ENCODE data around the gene GRID2IP.

Gene GRID2IP

DNA sequence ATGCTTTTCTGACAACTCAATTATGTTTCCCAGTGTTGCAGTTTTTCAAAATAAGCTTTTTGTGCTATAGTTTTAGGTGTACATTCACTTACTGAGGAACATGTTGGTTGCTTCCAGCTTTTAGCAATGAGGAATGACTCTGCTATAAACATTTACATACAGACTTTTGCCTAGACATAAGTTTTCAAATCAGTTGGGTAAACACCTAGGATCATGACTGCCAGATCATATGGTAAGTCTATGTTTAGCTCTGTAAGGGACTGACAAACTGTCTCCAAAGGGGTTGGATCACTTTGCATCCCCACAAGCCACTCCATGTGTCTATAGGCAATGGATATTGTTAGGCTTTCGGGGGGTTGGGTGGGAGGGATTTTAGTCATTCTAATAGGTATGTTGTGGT lies 10.8 kb upstream of the GRID2IP start:
- no peak for DNase-seq (ENCODE audit: low spot score)

DNA sequence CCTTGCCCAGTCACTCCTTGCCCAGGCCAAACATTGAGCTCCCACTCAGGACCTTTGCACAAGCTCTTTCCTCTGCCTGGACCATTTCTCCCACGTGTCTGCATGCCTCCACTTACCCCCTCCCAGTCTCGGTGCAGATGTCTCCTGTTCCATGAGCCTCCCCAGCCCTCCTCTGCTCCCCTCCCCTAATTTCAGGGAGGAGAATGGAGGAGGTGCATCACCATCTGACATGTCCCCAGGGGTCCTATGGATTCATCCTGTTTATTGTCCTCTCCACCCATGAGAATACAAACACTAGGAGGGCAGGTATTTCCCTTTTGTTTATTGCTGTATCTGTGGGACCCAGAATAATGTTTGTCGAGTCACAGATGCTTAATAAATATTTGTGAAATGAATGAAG lies 8.6 kb upstream of the GRID2IP start:
- no peak for DNase-seq (ENCODE audit: low spot score)

DNA sequence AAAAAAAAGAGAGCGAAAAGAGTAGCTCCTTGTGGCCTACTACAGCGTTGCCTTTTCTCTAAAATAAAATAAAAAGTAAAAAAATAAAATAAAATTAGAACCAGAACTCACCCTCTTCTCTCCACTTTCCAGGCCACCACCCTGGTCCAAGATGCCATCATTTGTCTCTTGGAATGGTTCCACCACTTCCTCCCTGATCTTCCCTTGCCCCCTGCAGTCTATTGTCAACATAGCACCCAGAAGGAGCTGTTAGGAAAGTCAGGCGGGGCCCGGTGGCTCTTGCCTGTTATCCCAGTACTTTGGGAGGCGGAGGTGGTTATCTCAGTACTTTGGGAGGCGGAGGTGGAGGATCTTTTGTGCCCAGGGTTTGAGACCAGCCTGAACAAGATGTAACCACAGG lies 7.6 kb upstream of the GRID2IP start:
- DNase-seq (ENCODE audit: low spot score) = no peak

DNA sequence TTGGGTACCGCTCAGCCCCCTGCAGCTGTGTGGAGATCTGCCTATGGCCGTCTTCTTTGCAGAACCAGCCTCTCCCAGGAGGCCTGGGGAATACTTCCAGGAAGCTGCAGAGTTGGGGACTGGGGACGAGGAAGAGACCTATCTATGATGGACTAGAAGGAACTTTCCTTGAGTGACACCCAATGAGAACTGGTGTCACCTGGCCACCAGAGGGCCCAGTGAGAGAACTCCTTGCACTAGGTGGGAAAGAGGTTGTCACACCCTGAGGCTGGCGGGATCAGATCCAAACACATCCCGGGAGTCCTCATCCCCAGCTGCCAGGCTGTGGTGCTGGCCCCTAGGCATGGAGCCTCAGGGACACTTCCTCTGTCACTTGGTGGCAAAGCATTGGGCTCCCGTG lies 4.9 kb upstream of the GRID2IP start:
- no peak for DNase-seq (ENCODE audit: low spot score)

DNA sequence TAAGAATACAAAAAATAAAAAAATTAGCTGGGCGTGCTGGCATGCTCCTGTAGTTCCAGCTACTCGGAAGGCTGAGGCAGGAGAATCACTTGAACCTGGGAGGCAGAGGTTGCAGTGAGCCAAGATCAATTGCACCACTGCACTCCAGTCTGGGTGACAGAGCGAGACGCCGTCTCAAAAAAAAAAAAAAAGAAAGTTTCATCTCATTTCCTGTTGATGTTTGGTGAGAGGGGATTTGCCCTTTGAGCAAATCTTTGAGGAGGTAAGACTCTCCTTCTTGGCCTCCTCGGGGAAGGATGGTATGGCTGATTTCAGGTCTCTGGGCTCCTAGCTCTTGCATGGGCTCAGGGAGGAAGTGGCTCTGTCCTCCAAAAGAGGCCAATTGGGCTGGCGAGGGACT lies 3.6 kb upstream of the GRID2IP start:
- no peak for DNase-seq (ENCODE audit: low spot score)

DNA sequence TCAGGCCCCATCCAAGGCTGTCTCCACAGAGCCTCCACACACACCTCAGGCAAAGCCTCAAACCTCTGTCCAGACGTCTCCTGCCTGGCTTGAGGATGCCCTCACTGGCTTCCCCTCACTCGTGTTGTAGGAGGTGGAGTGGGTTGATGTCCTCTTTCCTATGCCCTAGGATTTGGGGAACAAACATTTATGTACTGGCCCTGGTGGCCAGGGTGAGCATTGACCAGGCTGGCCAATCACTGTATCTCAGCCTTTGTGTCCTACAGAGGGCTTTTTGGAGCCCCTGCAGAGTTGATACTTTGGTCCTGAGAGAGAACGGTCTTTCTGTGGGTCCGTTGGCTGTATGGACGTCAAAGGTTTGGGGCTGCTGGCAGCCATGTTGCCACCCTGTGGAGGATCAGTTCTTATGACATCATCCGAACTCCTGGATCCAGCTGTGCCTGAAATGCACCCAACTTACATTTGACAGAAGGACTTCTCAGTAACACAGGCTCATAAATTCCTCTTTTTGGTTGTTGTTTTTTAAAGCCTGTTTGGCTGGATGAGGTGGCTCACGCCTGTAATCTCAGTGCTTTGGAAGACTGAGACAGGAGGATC lies 2.3 kb upstream of the GRID2IP start:
- no peak for DNase-seq (ENCODE audit: low spot score)

DNA sequence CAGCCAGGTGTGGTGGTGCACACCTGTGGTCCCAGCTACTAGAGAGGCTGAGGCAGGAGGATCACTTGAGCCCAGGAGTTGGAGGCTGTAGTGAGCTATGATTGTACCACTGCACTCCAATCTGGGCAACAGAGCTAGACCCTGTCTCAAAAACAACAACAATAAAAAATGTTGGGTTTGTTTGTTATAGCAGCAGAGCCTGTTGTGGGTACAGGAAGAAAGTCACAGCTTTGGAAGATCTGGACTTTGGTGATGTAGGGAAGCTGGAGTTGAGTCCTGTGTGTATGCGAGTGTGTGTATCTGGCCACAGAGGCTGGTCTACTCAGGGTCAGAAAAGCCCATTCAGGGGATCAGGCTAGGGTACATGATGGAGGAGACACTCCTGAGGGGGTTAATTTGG lies 3.9 kb downstream of the GRID2IP start:
- DNase-seq (ENCODE audit: low spot score) = no peak

DNA sequence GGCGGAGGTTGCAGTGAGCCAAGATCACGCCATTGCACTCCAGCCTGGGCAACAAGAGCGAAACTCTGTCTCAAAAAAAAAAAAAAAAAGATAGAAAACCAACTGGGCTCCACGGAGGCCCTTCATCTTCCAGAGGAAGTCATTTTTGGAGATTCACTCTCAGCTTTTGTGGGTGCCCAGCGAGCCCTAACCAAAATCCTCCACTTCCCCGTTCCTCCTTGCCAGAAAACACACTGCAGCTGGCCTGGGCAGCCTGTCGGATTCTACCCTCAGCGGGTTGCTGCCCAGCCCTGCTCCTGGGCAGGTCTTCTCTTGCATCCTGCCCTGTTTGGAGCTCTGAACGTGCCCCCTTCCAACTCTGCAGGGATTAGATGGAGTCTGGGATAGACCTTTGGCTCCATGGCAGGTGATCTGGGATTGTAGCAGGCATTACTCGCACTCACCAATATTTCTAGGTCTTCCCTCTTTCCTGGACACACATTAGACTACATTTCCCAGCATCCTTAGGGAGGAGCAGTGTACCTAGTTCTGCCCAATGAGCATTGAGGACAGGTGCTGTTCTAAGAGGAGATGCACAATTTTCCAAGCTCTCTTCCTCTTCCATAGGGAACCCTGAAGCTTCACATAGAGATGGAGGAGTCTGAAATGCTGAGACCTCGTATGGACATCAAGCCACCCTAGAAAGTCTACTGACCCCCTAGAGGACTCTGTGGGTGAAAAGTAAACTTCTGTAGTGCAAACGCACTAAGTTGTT lies 4.6 kb downstream of the GRID2IP start:
- DNase-seq (ENCODE audit: low spot score) = no peak

DNA sequence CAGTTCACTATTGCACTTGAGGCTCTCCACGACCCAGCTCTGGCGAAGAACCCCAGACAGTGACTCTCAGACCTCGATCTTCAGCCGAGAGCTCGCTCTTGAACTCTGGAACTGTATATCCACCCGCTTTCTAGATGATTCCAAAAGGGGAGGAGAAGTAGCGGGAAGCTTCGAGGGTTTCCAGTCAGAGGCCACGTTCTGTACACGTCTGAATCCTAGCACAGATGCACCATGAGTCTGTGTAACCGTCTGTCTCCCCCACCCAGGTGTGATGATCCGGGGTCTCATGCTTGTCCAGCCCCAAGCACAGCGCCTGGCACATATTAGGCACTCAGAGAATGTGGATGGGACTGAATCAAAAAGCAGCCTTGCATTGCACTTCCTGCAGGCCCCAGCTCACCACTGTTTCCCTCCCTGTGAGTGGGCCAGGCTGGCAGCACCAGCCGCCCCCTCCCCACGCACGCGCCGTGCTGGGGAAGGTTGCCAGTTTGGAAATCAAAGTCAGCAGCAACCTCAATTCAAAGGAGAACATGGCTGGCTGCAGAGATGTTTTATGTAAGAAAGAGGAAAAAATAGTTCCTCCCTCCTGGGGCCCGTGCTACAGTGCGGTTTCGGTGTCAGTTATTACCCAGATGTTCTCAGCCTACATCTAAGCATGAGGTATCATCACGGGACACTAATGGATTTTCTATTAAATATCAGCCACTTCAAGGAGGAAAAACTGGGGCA lies 5.7 kb downstream of the GRID2IP start:
- no peak for DNase-seq (ENCODE audit: low spot score)

DNA sequence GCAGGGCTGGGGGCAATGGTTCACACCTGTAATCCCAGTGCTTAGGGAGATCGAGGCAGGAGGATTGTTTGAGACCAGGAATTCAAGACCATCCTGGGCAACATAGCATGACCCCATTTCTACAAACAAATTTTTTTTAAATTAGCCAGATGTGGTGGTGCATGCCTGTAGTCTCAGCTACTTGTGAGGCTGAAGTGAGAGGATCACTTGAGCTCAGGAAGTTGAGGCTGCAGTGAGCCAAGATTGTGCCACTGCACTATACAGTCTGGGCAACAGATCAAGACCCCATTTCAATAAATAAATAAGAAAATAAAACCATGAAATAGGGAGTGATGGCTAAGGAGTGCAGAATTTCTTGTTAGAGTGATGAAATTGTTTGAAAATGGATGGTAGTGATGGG lies 8.9 kb downstream of the GRID2IP start:
- DNase-seq (ENCODE audit: low spot score) = no peak

DNA sequence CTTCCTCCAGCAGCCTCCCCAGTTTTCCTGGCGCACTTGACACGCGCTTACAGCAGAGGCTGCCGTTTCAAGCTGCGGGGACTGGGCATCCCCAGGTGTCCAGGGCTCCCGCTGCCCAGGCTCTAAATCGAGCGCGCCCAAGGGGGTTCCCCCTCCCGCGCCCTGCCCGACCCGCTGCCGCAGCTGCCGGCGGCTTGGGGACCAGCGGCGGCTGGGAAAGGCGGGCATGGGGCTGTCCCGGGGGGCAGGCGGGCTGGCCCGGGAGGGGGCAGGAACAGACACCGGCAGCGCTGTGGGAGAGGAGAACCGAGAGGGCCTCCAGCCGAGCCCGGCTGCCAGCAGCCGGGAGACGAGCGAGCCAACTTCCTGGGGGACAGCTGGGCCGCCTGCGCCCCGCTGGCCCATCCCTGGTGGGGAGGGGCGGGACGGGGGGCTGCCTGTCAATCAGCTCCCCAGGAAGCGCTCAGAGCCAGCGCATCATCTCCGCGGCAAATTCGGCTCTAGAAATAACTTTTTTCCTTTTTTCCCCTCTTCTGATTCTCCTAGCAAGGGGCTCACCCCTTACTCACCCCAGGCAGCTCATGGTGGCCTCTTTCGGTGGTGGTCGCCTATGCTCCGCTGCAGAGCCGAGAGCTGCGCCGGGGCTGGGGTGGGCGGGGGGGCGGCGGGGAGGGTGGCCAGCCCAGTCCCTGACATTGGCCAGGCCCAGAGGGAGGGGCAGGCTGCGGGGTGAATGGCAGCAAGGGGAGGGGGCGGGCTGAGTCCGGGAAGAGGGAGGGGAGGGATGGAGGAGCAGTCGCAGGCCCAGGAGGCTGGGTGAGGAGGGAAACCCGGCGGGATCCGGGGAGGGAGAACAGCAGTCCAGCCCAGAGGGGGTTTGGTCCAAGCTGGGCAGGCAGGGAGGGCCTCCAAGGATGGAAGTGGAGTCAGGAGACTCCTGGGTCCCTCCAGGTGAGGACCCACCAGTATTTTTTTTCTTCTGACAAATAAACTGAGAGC lies 14.7 kb downstream of the GRID2IP start:
- peak; percentile 73 for DNase-seq (ENCODE audit: low spot score)

DNA sequence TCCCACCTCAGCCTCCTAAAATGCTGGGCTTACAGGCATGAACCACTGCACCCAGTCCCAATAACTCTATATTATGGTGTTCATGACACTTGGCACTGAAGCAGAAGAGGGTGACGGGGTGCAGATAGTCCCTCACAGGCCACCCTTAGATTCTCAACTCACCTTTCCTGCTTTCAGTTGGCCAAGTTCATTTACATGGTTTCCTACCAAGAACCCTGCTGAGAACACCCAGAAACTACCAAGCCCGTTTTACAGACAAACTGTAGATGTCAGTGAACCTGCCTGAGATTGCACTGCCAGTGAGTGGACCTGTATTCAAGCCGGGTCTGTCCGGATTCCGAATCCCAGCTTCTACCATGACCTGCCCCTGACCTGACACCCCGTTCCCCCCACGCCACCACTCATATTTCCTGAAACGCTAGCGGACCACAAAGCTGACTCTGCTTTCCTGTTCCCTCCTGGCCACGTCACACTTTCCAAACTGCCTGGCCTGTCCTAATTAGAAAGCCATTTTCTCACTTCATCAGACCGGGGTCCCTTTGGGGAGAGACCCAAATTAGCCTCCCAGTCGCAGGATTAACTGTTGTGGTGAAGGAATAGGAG lies 17.3 kb downstream of the GRID2IP start:
- DNase-seq (ENCODE audit: low spot score) = no peak

DNA sequence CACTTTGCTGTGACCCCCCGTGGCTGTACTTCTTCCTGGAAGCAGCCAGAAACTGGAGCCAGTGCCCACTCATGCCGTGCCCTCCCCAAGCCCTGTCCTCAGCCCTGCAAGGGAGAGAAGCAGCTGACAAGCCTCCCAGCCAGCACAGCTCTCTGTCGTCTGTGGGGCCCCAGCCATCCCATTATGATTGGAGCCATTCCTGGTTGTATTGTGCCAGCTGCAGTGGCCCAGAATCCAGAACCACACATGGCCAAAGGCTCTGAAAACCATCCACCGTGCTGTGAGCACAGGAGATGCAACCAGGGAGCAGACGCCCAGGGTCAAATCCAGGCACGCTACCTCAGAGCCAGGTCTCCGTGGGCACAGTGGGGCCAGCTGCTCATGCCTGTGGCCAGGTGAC lies 18.7 kb downstream of the GRID2IP start:
- no peak for DNase-seq (ENCODE audit: low spot score)

DNA sequence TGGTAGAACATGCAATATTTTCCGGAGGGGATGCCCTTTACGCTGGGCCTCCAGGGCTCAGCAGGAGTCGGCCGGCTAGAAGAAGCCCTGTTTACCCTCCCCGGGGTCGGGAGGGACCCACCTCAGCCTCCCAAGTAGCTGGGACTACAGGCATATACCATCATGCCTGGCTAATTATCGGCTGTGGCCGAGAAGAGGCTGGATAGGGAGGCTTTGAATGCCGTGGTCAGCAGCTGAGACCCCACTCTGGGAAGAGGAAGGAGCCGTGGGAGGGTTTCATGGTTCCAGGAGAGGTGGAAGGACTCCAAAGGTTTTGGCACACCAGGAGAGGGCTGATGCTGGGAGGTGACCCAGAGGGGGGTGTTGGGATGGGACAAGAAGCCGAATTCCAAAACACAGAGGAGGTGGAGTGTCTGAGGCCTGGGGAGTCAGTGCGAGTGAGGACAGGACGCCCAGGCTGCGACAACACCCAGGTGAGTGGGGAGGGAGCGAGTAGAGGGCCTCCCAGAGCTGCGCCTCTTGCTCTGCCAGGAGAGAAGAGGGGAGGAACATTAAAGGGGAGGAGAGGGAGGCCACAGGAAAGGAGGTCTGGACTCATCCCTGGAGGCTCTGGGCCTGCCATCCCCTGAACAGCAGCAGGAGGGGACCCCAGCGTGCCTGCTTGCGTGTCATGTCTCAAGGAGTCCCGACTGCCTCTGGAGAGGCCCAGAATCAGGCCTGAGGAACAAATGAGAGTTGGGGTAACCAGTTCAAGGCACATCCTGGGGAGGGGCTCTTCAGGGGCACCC lies 19.6 kb downstream of the GRID2IP start:
- no peak for DNase-seq (ENCODE audit: low spot score)

DNA sequence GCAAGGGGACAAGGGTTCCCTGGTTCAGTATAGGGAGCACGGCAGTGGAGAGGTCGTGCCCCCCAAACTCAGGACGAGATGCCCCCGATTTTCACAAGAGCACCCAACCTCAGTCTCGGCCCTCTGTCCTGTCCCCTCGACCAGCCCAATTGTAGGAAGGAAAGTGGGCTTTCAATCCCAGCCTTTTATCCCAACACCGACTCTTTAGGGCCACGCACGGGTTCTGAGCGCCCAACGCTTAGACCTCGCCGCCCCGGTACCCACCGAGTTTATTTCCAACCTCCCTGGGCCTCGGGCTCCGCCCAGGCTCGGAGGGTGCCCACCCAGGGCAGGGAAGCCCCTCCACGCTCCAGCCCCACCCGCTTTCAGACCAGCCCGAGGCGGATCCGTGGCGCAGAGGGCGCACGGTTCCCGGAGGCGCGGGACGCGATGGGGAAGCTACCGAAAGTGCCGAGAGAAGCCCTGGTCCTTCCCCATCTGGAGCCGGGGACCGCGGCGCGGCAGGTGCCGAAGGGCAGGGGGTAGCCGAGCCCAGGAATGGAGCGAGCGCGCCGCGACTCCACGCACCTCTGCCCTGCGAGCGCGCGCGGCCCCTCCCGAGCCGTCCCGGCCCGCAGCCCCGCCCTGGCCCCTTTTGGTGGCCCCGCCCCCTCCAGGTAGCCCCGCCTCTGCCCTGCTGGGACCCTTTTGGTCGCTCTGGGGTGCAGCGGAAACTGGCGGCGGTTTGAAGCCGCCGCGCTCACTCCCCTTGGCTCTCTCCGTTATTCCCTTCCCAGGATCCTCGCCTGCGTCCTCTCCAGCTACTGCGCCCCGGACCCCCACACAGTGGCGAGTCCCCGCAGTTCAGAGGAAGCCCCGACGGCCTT lies 20.4 kb downstream of the GRID2IP start:
- DNase-seq (ENCODE audit: low spot score) = peak; percentile 78

DNA sequence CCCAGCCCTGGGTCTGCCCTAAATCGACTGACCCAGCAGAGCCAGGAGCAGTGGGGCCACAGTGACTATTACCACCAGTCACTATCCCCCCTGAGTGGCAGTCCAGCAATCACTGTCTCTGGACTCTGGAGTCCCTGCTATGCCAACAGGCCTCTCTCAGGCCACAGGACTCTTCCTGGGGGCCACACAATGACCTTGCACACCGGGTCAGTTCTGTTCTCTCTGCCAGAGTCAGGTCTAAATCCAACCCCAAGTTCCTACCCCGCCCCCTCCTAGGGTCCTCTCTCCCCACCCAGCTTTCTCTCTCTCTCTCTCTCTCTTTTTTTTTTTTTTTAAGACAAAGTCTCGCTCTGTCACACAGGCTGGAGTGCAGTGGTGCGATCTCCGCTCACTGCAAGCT lies 21.6 kb downstream of the GRID2IP start:
- no peak for DNase-seq (ENCODE audit: low spot score)

DNA sequence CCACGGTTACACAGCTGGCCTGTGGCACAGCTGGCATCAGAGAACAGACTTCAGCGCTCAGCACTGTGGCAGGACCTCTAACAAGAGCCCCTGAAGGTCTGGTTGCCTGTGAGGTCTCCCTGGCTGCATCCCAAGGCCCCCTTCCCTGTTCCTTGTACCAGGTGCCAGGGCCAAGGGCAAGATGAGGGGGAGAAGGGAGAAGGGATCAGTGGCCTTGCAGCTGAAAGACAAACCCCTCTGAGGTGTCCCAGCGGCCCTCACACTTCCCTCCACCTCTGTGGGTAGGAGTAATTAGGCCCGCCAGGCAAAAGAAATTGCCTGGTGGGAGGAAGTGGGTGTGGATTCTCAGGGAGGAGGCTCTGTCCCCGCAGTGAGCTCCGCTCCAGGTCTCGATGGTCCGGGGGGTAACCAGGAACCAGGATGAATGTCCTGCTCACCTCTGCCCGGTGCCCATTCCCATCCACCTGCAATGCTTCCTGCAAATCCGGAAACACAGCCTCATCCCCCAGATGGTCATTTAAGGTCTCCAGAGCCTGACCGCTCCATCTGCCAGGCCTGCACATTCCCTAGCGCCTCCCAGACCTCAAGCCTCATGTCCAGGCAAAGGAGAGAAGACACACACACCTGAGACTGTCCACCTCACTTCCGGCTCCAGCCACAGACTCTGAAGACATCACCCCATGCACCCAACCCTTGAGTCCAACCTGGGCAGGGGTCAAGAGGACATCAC lies 22.7 kb downstream of the GRID2IP start:
- no peak for DNase-seq (ENCODE audit: low spot score)

DNA sequence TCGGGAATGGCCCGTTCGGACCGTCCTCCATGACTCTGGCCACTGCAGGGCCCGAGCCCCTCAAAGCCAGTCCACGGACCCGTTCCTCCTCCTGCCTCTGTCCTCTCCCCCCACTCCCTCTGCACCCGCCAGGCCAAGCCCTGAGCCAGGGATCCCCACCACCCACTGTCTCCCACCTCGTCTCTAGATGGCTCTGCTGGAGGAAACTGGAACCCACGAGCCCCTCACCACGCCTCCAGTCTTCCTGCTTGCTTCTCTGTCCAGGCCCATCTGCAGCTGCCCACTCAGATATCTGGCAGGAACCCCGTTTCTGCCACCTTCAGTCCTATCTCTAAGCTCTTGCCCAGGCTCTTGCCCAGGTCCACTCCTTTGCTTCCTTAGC lies 24.3 kb downstream of the GRID2IP start:
- no peak for DNase-seq (ENCODE audit: low spot score)
